Neural cell (in vitro differentiated cells): ENCODE data around the gene QDPR. TPM values are rescaled to one million over a fixed set of nuclear protein-coding genes. Genes with fewer than 3 reads are reported as not detected.

Source experiments
- H2AFZ ChIP-seq: fragments of 200-600, 300-800 bp; sonication (generic), shearing (Covaris generic); 2 replicates; pipeline ENCODE4 v1.6.0; 2014; ENCODE audit warnings: low read depth, mild to moderate bottlenecking, antibody characterized with exemption, low read length, moderate library complexity
- H3F3A ChIP-seq: fragments of 200-600 bp; shearing (Covaris generic); 2 replicates; pipeline ENCODE4 v1.6.1; 2016; ENCODE audit warnings: mild to moderate bottlenecking, moderate library complexity, mixed read lengths, antibody characterized with exemption, low read length; ENCODE audit not compliant: insufficient read depth, poor library complexity, severe bottlenecking
- H3K27ac ChIP-seq: fragments of 200-600, 300-800 bp; sonication (generic), shearing (Covaris generic); 2 replicates; pipeline ENCODE4 v1.5.1; 2014; ENCODE audit warnings: mild to moderate bottlenecking, low read length, moderate library complexity
- H3K27me3 ChIP-seq: fragments of 300-800, 200-600 bp; sonication (generic), shearing (Covaris generic); 2 replicates; pipeline ENCODE4 v1.6.0; 2014; ENCODE audit warnings: mild to moderate bottlenecking, low read depth, low read length, moderate library complexity; ENCODE audit not compliant: insufficient read depth
- H3K36me3 ChIP-seq: fragments of 300-800, 200-600 bp; sonication (generic), shearing (Covaris generic); 2 replicates; pipeline ENCODE4 v1.5.1; 2014; ENCODE audit warnings: mild to moderate bottlenecking, antibody characterized with exemption, low read length, moderate library complexity; ENCODE audit not compliant: insufficient read depth
- H3K4me2 ChIP-seq: fragments of 300-800, 200-600 bp; sonication (generic), shearing (Covaris generic); 2 replicates; pipeline ENCODE4 v1.6.0; 2014; ENCODE audit warnings: mild to moderate bottlenecking, low read length
- H3K4me3 ChIP-seq: fragments of 300-800, 200-600 bp; sonication (generic), shearing (Covaris generic); 2 replicates; pipeline ENCODE4 v1.5.1; 2014; ENCODE audit warnings: mild to moderate bottlenecking, low read length, moderate library complexity
- H3K79me2 ChIP-seq: fragments of 200-600 bp; shearing (Covaris generic); replicated peaks from 2 replicates; pipeline ENCODE4 v1.6.0; 2014; ENCODE audit warnings: mild to moderate bottlenecking, low read length, moderate library complexity; ENCODE audit not compliant: insufficient read depth
- H3K9ac ChIP-seq: fragments of 300-800, 200-600 bp; sonication (generic), shearing (Covaris generic); 2 replicates; pipeline ENCODE4 v1.6.1; 2016; ENCODE audit warnings: mild to moderate bottlenecking, low read length, mixed read lengths
- H3K9me2 ChIP-seq: fragments of 200-600 bp; shearing (Covaris generic); 2 replicates; pipeline ENCODE4 v1.6.1; 2016; ENCODE audit warnings: mild to moderate bottlenecking, low read length, mixed read lengths; ENCODE audit not compliant: insufficient read depth
- H3K9me3 ChIP-seq: fragments of 200-600, 300-800 bp; sonication (generic), shearing (Covaris generic); 2 replicates; pipeline ENCODE4 v1.6.1; 2016; ENCODE audit warnings: mild to moderate bottlenecking, mixed run types, low read length, moderate library complexity, mixed read lengths
- H4K20me1 ChIP-seq: fragments of 200-600 bp; shearing (Covaris generic); 2 replicates; pipeline ENCODE4 v1.6.1; 2016; ENCODE audit warnings: mild to moderate bottlenecking, mixed run types; ENCODE audit not compliant: insufficient read depth
- CTCF ChIP-seq: fragments of 450-650 bp; IDR thresholded peaks from 2 replicates; pipeline ENCODE4 v1.5.1; 2014; ENCODE audit warnings: antibody characterized with exemption, mild to moderate bottlenecking, moderate library complexity; ENCODE audit not compliant: poor library complexity, severe bottlenecking
- EP300 ChIP-seq: fragments of 450-650 bp; conservative IDR thresholded peaks from 2 replicates; pipeline ENCODE4 v1.6.1; 2014; ENCODE audit warnings: antibody characterized with exemption, mild to moderate bottlenecking, moderate library complexity; ENCODE audit not compliant: poor library complexity, severe bottlenecking
- EZH2 ChIP-seq: fragments of 200-600, 300-800 bp; shearing (Covaris generic), sonication (generic); IDR thresholded peaks from 2 replicates; pipeline ENCODE4 v1.6.1; 2014; ENCODE audit warnings: antibody characterized with exemption, low read length, borderline replicate concordance, mild to moderate bottlenecking; ENCODE audit not compliant: insufficient read depth, poor library complexity, severe bottlenecking
- MXI1 ChIP-seq: fragments of 450-650 bp; conservative IDR thresholded peaks from 2 replicates; pipeline ENCODE4 v1.6.1; 2014; ENCODE audit warnings: antibody characterized with exemption, mild to moderate bottlenecking; ENCODE audit not compliant: poor library complexity, severe bottlenecking
- POLR2AphosphoS5 ChIP-seq: IDR thresholded peaks from 2 replicates; pipeline ENCODE4 v1.6.1; 2012
- RAD21 ChIP-seq: fragments of 450-650 bp; conservative IDR thresholded peaks from 2 replicates; pipeline ENCODE4 v1.6.1; 2014; ENCODE audit warnings: antibody characterized with exemption, mild to moderate bottlenecking, moderate library complexity
- REST ChIP-seq: IDR thresholded peaks from 2 replicates; pipeline ENCODE4 v1.6.1; 2012; ENCODE audit warnings: borderline replicate concordance
- SMC3 ChIP-seq: fragments of 450-650 bp; conservative IDR thresholded peaks from 2 replicates; pipeline ENCODE4 v1.6.1; 2014; ENCODE audit warnings: antibody characterized with exemption, mild to moderate bottlenecking, moderate library complexity; ENCODE audit not compliant: poor library complexity
- TAF1 ChIP-seq: IDR thresholded peaks from 2 replicates; pipeline ENCODE4 v1.6.1; 2012; ENCODE audit warnings: low read depth
- polyA plus RNA-seq: library from polyadenylated mRNA; depleted of rRNA; stranded (reverse); fragments of >200 nt; gene quantifications from 2 replicates; pipeline ENCODE4 v1.2.3, GENCODE V29; 2014

QDPR gene
- polyA plus RNA-seq, 1 donor from 2014 or later = 37.3 TPM

- Histone ChIP-seq H3K9me2 (no peaks in the 10 kb centered on the region), H3K36me3 (no peaks in the 10 kb centered on the region), H3K9me3 (no peaks in the 10 kb centered on the region), H3K27me3 (no peaks in the 10 kb centered on the region), H3K9ac (no peak overlapping the region), H2AFZ (no peak overlapping the region), H3K79me2 (no peaks in the 10 kb centered on the region), H3K4me2 (no peak overlapping the region), H4K20me1 (no peaks in the 10 kb centered on the region), H3K27ac (no peak overlapping the region), H3F3A (no peaks in the 10 kb centered on the region), H3K4me3 (no peak overlapping the region)
- no peak for TF ChIP-seq MXI1
Measured at GRCh38 chr4:17521595-17521994, 9.7 kb upstream of the QDPR start.

- Histone ChIP-seq H3K9me2 (no peaks in the 10 kb centered on the region), H3K27me3 (no peaks in the 10 kb centered on the region), H3K4me2 (no peak overlapping the region), H3F3A (no peaks in the 10 kb centered on the region), H3K9me3 (no peaks in the 10 kb centered on the region), H4K20me1 (no peaks in the 10 kb centered on the region), H3K4me3 (no peak overlapping the region), H3K27ac (no peak overlapping the region), H3K79me2 (no peaks in the 10 kb centered on the region), H3K9ac (no peak overlapping the region), H3K36me3 (no peaks in the 10 kb centered on the region), H2AFZ (no peak overlapping the region)
- TF ChIP-seq SMC3 (no peak), MXI1 (no peak), POLR2AphosphoS5 (no peak), EZH2 (no peak), CTCF (no peak), EP300 (no peak)
Measured at GRCh38 chr4:17517664-17518063, 5.8 kb upstream of the QDPR start.

GRCh38 chr4:17516980-17517379 lies 5.1 kb upstream of the QDPR start:
- H3K4me2 ChIP-seq = no peak overlapping the region
- H2AFZ ChIP-seq = no peak overlapping the region
- H3K9me2 ChIP-seq = no peaks in the 10 kb centered on the region
- H3K27me3 ChIP-seq = no peaks in the 10 kb centered on the region
- no peaks in the 10 kb centered on the region for H3K36me3 ChIP-seq
- no peak overlapping the region for H3K4me3 ChIP-seq
- no peaks in the 10 kb centered on the region for H3F3A ChIP-seq
- TF ChIP-seq EP300 = no peak
- no peak for TF ChIP-seq SMC3
- TF ChIP-seq MXI1 = no peak
- no peak for TF ChIP-seq RAD21
- TF ChIP-seq TAF1 = no peak
- no peak for TF ChIP-seq EZH2
- no peak for TF ChIP-seq CTCF
- TF ChIP-seq REST = no peak
- no peak for TF ChIP-seq POLR2AphosphoS5
- H4K20me1 ChIP-seq = no peaks in the 10 kb centered on the region
- no peak overlapping the region for H3K9ac ChIP-seq
- H3K9me3 ChIP-seq = no peaks in the 10 kb centered on the region
- no peak overlapping the region for H3K27ac ChIP-seq
- H3K79me2 ChIP-seq = no peaks in the 10 kb centered on the region
